DOHH2 (cell line): ENCODE data around the gene C2orf49.

Experiments used
- CTCF ChIP-seq: fragments of 200-600 bp; sonication (generic); IDR thresholded peaks from one replicate; pipeline ENCODE4 v1.5.1; 2014; ENCODE audit warnings: antibody characterized with exemption, mild to moderate bottlenecking, low read depth, low read length; ENCODE audit not compliant: poor library complexity, severe bottlenecking
- EZH2phosphoT487 ChIP-seq: fragments of 200-600 bp; sonication (generic); IDR thresholded peaks from 2 replicates; pipeline ENCODE4 v1.6.1; 2017; ENCODE audit warnings: borderline replicate concordance, mild to moderate bottlenecking, antibody characterized with exemption, low read length, moderate library complexity, mixed read lengths

GRCh38 chr2:105368759-105369408 is 31.5 kb downstream of the C2orf49 start:
- TF ChIP-seq CTCF (no peak), EZH2phosphoT487 (no peak)
